Mucosa of rectum (tissue), 2 donors: ENCODE data around the gene EGR2.

Experiments
- H3K27ac ChIP-seq, 2 donors: one replicate each; pipeline ENCODE4 v1.7.0; 2013; ENCODE audit warnings: inconsistent platforms in 2 of 2, low read depth in 2 of 2, low read length in 2 of 2
- H3K27me3 ChIP-seq, 2 donors: one replicate each; pipeline ENCODE4 v1.7.0; 2013; ENCODE audit warnings: low read length in 2 of 2; ENCODE audit not compliant: control insufficient read depth in 2 of 2, insufficient read depth in 2 of 2
- H3K36me3 ChIP-seq, 2 donors: one replicate each; pipeline ENCODE4 v1.7.0; 2013; ENCODE audit warnings: low read length in 2 of 2; ENCODE audit not compliant: control insufficient read depth in 2 of 2, insufficient read depth in 2 of 2
- H3K4me1 ChIP-seq, 2 donors: one replicate each; pipeline ENCODE4 v1.7.0; 2013; ENCODE audit warnings: low read length in 2 of 2, mild to moderate bottlenecking in 1 of 2; ENCODE audit not compliant: control insufficient read depth in 2 of 2, insufficient read depth in 2 of 2
- H3K4me3 ChIP-seq, 2 donors: one replicate each; pipeline ENCODE4 v1.7.0; 2013; ENCODE audit warnings: low read length in 2 of 2
- H3K9ac ChIP-seq, 2 donors: one replicate each; pipeline ENCODE4 v1.7.0; 2013; ENCODE audit warnings: low read length in 2 of 2, low read depth in 1 of 2, mild to moderate bottlenecking in 1 of 2
- H3K9me3 ChIP-seq, 2 donors: one replicate each; pipeline ENCODE4 v1.7.0; 2013; ENCODE audit warnings: low read length in 2 of 2; ENCODE audit not compliant: control insufficient read depth in 2 of 2
- donor health status: healthy.
- donor health status: Normal muscosa, but diverticular disease.

EGR2 gene

GRCh38 chr10:62779487-62780248 lies 36.5 kb downstream of the EGR2 start:
- Histone ChIP-seq H3K4me3 (no peak overlapping the region), H3K4me1 (no peaks in the 10 kb centered on the region), H3K27ac (no peak overlapping the region), H3K36me3 (no peaks in the 10 kb centered on the region), H3K27me3 (no peaks in the 10 kb centered on the region), H3K9ac (no peak overlapping the region), H3K9me3 (no peaks in the 10 kb centered on the region)

DNA sequence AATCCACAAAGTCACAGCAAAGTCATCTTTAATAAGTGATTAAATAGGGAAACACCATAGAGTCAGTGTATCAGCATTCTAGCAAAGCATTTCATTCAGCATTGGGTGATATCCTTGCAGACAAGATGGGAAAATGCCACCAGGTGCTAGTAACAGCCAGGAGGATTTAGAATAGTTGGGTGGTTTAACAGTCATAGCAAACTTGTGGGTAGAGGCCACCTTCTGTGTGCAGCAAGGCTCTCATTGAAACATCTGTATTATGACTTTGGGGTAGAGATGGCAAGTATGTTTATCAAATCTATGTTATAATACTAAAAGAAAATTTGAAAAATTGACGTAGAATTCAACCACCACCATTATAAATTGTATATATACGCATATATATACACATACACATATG lies 38.0 kb downstream of the EGR2 start:
- H3K9ac ChIP-seq: no peak overlapping the region
- no peaks in the 10 kb centered on the region for H3K36me3 ChIP-seq
- H3K27ac ChIP-seq: no peak overlapping the region
- no peaks in the 10 kb centered on the region for H3K9me3 ChIP-seq
- no peaks in the 10 kb centered on the region for H3K4me1 ChIP-seq
- H3K4me3 ChIP-seq: no peak overlapping the region
- no peaks in the 10 kb centered on the region for H3K27me3 ChIP-seq

GRCh38 chr10:62772186-62772974 lies 43.8 kb downstream of the EGR2 start:
- no peak overlapping the region for H3K4me3 ChIP-seq
- no peaks in the 10 kb centered on the region for H3K27me3 ChIP-seq
- no peaks in the 10 kb centered on the region for H3K36me3 ChIP-seq
- no peak overlapping the region for H3K27ac ChIP-seq
- H3K9ac ChIP-seq: no peak overlapping the region
- H3K4me1 ChIP-seq: no peaks in the 10 kb centered on the region
- no peaks in the 10 kb centered on the region for H3K9me3 ChIP-seq

DNA sequence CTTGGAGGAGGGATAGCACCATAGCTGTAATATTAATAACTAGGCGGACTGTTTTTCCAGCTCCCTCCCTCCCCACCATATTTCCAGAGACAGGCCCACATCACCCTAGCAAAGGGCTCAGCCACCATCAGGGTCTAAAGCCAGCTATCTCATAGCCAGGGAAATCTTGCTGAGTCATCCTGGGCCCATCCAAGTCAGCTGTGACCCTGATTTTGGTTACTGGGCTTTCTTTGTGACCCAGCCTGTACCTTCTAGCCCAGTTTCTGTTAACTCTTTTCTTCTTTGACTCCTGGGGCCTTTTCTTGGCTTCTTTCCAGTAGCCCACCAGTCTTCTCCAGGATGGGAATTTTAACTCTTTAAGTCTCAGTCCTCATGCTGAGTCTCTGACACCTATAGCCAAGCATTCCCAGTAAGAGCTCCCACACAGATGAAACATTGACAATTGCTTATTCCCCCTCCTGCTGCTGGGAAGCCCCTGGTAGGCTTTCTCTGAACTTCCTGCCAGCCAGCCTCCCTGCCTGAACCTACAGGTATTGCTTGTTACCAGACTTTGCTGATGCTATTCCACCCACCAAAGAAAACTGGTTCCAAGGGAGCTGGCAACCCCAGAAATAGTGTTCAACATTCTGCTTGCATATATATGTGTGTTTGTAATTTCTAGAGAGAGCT lies 46.5 kb downstream of the EGR2 start:
- Histone ChIP-seq H3K27me3 (no peaks in the 10 kb centered on the region), H3K4me3 (no peak overlapping the region), H3K4me1 (no peaks in the 10 kb centered on the region), H3K9ac (no peak overlapping the region), H3K9me3 (no peaks in the 10 kb centered on the region), H3K36me3 (no peaks in the 10 kb centered on the region), H3K27ac (no peak overlapping the region)

- Histone ChIP-seq H3K36me3 (no peaks in the 10 kb centered on the region), H3K27ac (no peak overlapping the region), H3K9me3 (no peaks in the 10 kb centered on the region), H3K4me1 (no peaks in the 10 kb centered on the region), H3K27me3 (no peaks in the 10 kb centered on the region), H3K4me3 (no peak overlapping the region), H3K9ac (no peak overlapping the region)
These were observed 49.8 kb downstream of the EGR2 start for GRCh38 chr10:62766386-62766785.

DNA sequence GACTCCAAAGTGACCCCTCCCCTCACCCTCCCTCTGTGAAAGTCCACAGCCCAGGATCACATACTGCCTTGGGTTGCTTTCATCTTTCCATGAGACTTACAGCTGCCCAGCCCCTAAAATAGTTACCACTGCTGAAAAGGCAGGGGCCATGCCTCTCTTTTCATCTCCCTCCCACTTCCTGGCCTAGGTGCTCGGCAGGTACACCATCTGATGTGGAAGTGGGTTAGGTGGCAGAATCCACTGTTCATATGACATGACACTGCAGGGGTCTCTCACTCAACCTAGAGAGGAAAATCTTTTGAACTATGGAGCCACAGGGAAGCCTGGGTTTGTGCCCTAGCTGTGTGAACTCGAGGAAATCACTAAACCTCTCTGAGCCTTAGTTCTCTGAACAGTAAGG lies 50.4 kb downstream of the EGR2 start:
- no peaks in the 10 kb centered on the region for H3K9me3 ChIP-seq
- no peak overlapping the region for H3K9ac ChIP-seq
- H3K4me1 ChIP-seq: no peaks in the 10 kb centered on the region
- H3K4me3 ChIP-seq: no peak overlapping the region
- no peaks in the 10 kb centered on the region for H3K27me3 ChIP-seq
- no peaks in the 10 kb centered on the region for H3K36me3 ChIP-seq
- H3K27ac ChIP-seq: no peak overlapping the region

DNA sequence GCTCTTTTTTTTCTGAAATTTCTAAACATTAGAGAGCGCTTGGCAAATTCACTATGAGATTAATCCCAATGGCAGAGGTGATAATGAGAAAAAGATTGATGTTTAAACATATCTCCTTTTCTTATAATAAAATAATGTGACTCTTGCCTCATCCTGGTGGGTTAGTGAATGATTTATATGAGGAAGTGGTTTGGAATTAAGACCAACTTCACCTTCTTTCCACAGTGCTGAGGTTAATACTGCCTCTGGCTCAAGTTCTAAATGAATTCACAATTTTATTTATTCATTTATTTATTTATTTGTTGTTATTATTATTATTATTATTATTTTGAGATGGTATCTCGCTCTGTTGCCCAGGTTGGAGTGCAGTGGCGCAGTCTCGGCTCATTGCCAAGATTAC lies 52.2 kb downstream of the EGR2 start:
- Histone ChIP-seq H3K4me1 (no peaks in the 10 kb centered on the region), H3K27me3 (no peaks in the 10 kb centered on the region), H3K36me3 (no peaks in the 10 kb centered on the region), H3K4me3 (no peak overlapping the region), H3K9ac (no peak overlapping the region), H3K27ac (no peak overlapping the region), H3K9me3 (no peaks in the 10 kb centered on the region)

GRCh38 chr10:62763155-62763554 lies 53.0 kb downstream of the EGR2 start:
- Histone ChIP-seq H3K27me3 (no peaks in the 10 kb centered on the region), H3K9me3 (no peaks in the 10 kb centered on the region), H3K36me3 (no peaks in the 10 kb centered on the region), H3K4me3 (no peak overlapping the region), H3K9ac (no peak overlapping the region), H3K27ac (no peak overlapping the region), H3K4me1 (no peaks in the 10 kb centered on the region)
